Lower leg skin (tissue), 3 donors: ENCODE data around the gene NUDT13.

Experiments
- CTCF ChIP-seq, 3 donors: fragments of 450-650 bp; IDR thresholded peaks; one replicate each; pipeline ENCODE4 v1.5.1; 2016; ENCODE audit warnings: antibody characterized with exemption in 3 of 3, mild to moderate bottlenecking in 3 of 3, moderate library complexity in 2 of 3
- POLR2A ChIP-seq, 2 donors: fragments of 450-650 bp; IDR thresholded peaks; one replicate each; pipeline ENCODE4 v1.6.1; 2016 to 2017; ENCODE audit warnings: antibody characterized with exemption in 2 of 2, mild to moderate bottlenecking in 1 of 2, moderate library complexity in 1 of 2

DNA sequence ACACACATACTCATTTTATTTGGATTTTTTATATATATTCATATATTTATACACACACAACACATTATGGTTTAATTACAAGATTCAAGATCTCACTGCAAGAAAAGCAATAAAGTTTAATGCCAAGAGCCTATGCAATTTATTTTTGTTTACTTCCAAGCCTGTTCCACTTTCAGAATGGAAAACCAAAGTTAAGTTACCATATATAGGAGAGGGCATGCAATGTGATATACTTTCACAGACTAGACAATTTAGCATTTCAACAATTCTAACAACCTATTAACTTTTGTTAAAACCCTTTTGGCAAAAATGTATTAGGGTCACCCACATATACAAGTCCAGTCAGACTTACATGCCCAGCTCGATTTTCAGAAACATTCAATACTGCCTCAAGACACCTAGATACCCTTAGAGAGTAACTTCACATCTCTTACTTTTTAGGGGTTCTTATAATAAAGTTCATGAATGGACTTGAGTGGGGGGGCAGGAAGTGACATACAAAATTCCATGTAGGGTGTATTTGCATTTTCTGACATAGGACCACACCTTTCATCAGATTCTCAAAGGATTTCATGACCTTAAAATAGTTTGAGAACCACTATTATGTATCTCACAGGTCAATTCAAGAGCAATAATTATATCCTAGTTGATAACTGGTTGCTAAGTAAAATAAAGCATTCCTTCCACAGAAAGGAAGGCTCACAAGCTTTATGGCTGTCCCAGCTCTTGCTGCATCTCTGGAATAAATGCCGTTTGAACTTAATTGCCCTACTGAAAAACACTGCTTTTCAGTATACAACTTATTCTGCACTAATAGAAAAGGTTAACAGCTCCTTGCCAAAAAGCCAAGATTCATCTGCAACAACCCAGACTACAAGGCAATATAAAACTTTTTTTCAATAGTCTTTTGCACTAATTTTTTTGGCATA is 16.1 kb upstream of the NUDT13 start:
- TF ChIP-seq CTCF (IDR thresholded peaks at IDR 0.05) (no peak), POLR2A (IDR thresholded peaks at IDR 0.05) (no peak)
